ENCODE measurements around the gene ANKRD18A. TPM values are rescaled to one million over a fixed set of nuclear protein-coding genes. Genes with fewer than 3 reads are reported as not detected.

The ANKRD18A gene
- total and polyA plus RNA-seq, 2 donors (not counting 1 experiment from before 2014, with no cell fraction given): not detected

GRCh38 chr9:38659538-38659937 is 39.1 kb upstream of the ANKRD18A start:
- intact Hi-C loops (cut with micrococcal nuclease): no loop called here
- H3K27me3 Mint-ChIP-seq: peaks cover 28% of the 10 kb centered on the region
- DNase-seq (no peak), ATAC-seq (ENCODE audit: low read depth) (no peak)
- ChIA-PET CTCF (no interaction called here), POLR2A (no interaction called here)
- no peak overlapping the region for H3K9ac ChIP-seq (ENCODE audit: low read length)
- WGBS (ENCODE audit: insufficient coverage): 100% methylated on average over 1 of the region's 7 CpGs
- H3K4me1 ChIP-seq (ENCODE audit: control insufficient read depth in 2 of 2, insufficient read depth in 2 of 2, low read length in 2 of 2): no peaks in the 10 kb centered on the region
- H3K4me3 ChIP-seq (ENCODE audit: control extremely low read depth in 1 of 5, extremely low read depth in 1 of 5, insufficient read depth in 1 of 5, low read depth in 2 of 5, low read length in 4 of 5): no peak overlapping the region
- H3K4me1 Mint-ChIP-seq: no peaks in the 10 kb centered on the region
- H3K4me2 ChIP-seq (replicated peaks; ENCODE audit: low read depth, low read length, poor library complexity, severe bottlenecking): no peak overlapping the region
- H3K9me3 ChIP-seq (ENCODE audit: control extremely low read depth in 1 of 3, control insufficient read depth in 2 of 3, insufficient read depth in 1 of 3, low read length in 2 of 3): no peaks in the 10 kb centered on the region
- H3K27me3 ChIP-seq (replicated peaks in 1 of 4; ENCODE audit: control extremely low read depth in 1 of 4, control insufficient read depth in 3 of 4, insufficient read depth in 4 of 4, low read length in 3 of 4): peaks cover 0 to 4% (median 1%) of the 10 kb centered on the region in 4 experiments
- no peak overlapping the region for H3K4me3 Mint-ChIP-seq
- H3K9me3 Mint-ChIP-seq (ENCODE audit: insufficient read depth): no peaks in the 10 kb centered on the region
- H3K36me3 ChIP-seq (replicated peaks in 1 of 2; ENCODE audit: control extremely low read depth in 1 of 2, control insufficient read depth in 1 of 2, extremely low read depth in 1 of 2, insufficient read depth in 2 of 2, low read length in 1 of 2): no peaks in the 10 kb centered on the region
- no peaks in the 10 kb centered on the region for H3K79me2 ChIP-seq (ENCODE audit: control insufficient read depth, insufficient read depth, low read length)
- H3K27ac Mint-ChIP-seq: no peak overlapping the region
- TF ChIP-seq, protein P1, sequence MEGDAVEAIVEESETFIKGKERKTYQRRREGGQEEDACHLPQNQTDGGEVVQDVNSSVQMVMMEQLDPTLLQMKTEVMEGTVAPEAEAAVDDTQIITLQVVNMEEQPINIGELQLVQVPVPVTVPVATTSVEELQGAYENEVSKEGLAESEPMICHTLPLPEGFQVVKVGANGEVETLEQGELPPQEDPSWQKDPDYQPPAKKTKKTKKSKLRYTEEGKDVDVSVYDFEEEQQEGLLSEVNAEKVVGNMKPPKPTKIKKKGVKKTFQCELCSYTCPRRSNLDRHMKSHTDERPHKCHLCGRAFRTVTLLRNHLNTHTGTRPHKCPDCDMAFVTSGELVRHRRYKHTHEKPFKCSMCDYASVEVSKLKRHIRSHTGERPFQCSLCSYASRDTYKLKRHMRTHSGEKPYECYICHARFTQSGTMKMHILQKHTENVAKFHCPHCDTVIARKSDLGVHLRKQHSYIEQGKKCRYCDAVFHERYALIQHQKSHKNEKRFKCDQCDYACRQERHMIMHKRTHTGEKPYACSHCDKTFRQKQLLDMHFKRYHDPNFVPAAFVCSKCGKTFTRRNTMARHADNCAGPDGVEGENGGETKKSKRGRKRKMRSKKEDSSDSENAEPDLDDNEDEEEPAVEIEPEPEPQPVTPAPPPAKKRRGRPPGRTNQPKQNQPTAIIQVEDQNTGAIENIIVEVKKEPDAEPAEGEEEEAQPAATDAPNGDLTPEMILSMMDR (IDR thresholded peaks at IDR 0.05): no peak
- TF ChIP-seq EZH2 (IDR thresholded peaks at IDR 0.05; ENCODE audit: borderline replicate concordance, insufficient read depth, low read depth, low read length, poor library complexity, severe bottlenecking): no peak
- no peak overlapping the region for H3K27ac ChIP-seq (ENCODE audit: low read length in 2 of 2)
- H4K20me1 ChIP-seq (ENCODE audit: control insufficient read depth, insufficient read depth, low read length, poor library complexity, severe bottlenecking): no peaks in the 10 kb centered on the region
- no peak overlapping the region for H2AFZ ChIP-seq (ENCODE audit: insufficient read depth, low read depth, low read length, poor library complexity, severe bottlenecking)

GRCh38 chr9:38656896-38657295 is 36.5 kb upstream of the ANKRD18A start:
- POLR2A ChIA-PET: no interaction called here
- Histone ChIP-seq H3K4me2 (replicated peaks; ENCODE audit: low read depth, low read length, poor library complexity, severe bottlenecking) (no peak overlapping the region), H3K79me2 (ENCODE audit: control insufficient read depth, insufficient read depth, low read length) (no peaks in the 10 kb centered on the region), H4K20me1 (ENCODE audit: control insufficient read depth, insufficient read depth, low read length, poor library complexity, severe bottlenecking) (no peaks in the 10 kb centered on the region), H3K9me3 (ENCODE audit: control extremely low read depth in 1 of 3, control insufficient read depth in 2 of 3, insufficient read depth in 1 of 3, low read length in 2 of 3) (no peaks in the 10 kb centered on the region), H3K27me3 (replicated peaks in 1 of 4; ENCODE audit: control extremely low read depth in 1 of 4, control insufficient read depth in 3 of 4, insufficient read depth in 4 of 4, low read length in 3 of 4) (peaks cover 0 to 4% (median 1%) of the 10 kb centered on the region in 4 experiments), H3K36me3 (replicated peaks in 1 of 2; ENCODE audit: control extremely low read depth in 1 of 2, control insufficient read depth in 1 of 2, extremely low read depth in 1 of 2, insufficient read depth in 2 of 2, low read length in 1 of 2) (no peaks in the 10 kb centered on the region), H3K4me3 (ENCODE audit: control extremely low read depth in 1 of 5, extremely low read depth in 1 of 5, insufficient read depth in 1 of 5, low read depth in 2 of 5, low read length in 4 of 5) (no peak overlapping the region), H3K27ac (ENCODE audit: low read length in 2 of 2) (no peak overlapping the region), H2AFZ (ENCODE audit: insufficient read depth, low read depth, low read length, poor library complexity, severe bottlenecking) (no peak overlapping the region), H3K4me1 (ENCODE audit: control insufficient read depth in 2 of 2, insufficient read depth in 2 of 2, low read length in 2 of 2) (no peaks in the 10 kb centered on the region), H3K9ac (ENCODE audit: low read length) (no peak overlapping the region)
- TF ChIP-seq EZH2 (IDR thresholded peaks at IDR 0.05; ENCODE audit: borderline replicate concordance, insufficient read depth, low read depth, low read length, poor library complexity, severe bottlenecking): no peak
- TF ChIP-seq, protein P1 (IDR thresholded peaks at IDR 0.05): no peak
- 34% methylated on average over 3 of the region's 5 CpGs for WGBS (ENCODE audit: insufficient coverage)
- Mint-ChIP-seq H3K9me3 (ENCODE audit: insufficient read depth) (no peaks in the 10 kb centered on the region), H3K4me1 (peaks cover 6% of the 10 kb centered on the region), H3K4me3 (no peak overlapping the region), H3K27me3 (peaks cover 32% of the 10 kb centered on the region), H3K27ac (no peak overlapping the region)
- ATAC-seq (ENCODE audit: low read depth) (no peak), DNase-seq (no peak)
- intact Hi-C loops (cut with micrococcal nuclease): no loop called here
- CTCF ChIA-PET: no interaction called here
